Activated CD4-positive, alpha-beta T cell treated with anti-CD3 and anti-CD28 coated beads, Interleukin-2, amount 50 U/mL, for 4 hours (primary cell): Measurements from ENCODE around the gene MYO1B.

Experiments used
- DNase-seq, 2 experiments: peaks; one replicate each; pipeline ENCODE4 v3.0.0-alpha.2; 2020

The MYO1B gene

DNA sequence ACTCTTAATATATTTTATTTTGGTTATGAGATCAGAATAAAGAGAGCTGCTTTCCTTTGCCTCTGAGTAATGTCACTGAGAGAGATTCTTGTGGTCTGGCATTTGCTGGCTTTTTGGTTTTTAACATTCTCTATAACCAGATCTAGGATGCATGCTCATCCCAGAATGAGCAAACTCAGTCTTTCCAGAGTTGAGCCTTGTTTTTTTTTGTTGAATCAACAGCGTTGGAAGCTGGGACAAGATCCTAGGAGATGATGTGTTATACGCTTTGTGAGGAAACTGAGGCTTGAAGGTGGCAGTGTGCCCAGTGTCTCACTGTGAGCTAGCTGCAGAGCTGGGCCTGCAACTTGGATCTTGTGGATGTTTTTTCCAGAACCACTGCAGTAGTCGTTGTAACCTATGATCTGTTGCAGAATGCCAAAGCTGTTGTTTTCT lies 19.5 kb downstream of the MYO1B start:
- no peak for DNase-seq

DNA sequence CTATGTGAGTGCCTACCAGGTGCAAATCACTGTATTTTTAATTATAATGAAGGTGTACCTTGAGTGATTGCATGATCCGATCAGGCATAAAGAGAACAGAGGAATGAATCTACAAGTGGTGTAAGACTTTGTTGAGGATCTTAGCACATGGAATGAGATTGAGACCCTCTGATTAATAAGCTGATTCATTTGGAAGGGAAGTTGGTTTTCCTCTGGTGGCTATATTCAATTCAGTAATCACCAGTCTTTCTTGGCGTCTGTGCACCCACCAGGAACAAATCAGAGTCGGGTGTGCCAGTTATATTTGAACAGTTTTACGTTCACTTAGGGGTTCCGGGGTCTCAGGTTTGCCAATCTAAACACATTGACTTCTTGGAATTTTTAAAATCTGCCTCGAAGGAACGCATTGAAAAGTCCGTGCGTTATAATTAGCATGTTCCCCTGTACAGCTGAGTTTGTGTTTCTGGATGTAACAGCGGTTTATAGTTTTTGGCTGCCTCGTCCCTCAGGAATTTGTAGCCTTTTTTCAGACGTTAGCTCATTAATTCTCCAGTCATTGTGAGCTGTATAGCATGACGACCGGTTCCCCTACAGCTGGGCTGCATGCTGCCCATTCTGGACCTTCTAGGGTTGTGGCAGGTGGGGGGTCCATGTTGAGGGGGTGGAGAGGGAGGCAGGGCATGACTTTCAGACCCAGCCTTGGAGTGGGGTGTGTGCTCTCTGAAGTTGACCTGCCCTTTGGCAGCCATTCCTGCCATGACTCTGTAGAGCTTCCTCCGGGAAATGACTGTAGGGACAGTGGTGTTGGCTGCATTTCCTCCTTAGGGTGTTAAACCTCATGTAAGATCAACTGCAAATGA lies 20.3 kb downstream of the MYO1B start:
- DNase-seq: no peak

- no peak for DNase-seq
Measured at GRCh38 chr2:191266201-191266600, 21.0 kb downstream of the MYO1B start.

DNA sequence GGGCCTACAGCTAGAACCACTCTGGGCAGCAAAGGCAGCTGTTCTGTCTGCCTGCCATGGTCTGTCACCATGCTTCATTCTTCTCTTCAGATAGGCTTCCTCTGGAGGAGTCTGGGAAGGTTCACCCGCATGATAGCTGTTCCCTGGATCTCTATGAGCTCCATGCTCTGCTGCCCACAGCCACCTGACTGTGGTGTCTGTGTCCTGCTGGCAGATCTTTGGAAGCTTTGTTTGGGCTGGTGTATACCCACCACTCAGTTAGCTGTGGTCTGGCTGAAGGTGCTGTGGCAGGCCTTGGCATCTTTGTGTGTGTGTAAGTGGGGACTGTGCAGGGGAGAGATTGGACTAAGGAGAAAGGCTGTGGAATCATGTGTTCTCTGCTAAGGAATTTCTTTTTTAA lies 23.4 kb downstream of the MYO1B start:
- no peak for DNase-seq

DNA sequence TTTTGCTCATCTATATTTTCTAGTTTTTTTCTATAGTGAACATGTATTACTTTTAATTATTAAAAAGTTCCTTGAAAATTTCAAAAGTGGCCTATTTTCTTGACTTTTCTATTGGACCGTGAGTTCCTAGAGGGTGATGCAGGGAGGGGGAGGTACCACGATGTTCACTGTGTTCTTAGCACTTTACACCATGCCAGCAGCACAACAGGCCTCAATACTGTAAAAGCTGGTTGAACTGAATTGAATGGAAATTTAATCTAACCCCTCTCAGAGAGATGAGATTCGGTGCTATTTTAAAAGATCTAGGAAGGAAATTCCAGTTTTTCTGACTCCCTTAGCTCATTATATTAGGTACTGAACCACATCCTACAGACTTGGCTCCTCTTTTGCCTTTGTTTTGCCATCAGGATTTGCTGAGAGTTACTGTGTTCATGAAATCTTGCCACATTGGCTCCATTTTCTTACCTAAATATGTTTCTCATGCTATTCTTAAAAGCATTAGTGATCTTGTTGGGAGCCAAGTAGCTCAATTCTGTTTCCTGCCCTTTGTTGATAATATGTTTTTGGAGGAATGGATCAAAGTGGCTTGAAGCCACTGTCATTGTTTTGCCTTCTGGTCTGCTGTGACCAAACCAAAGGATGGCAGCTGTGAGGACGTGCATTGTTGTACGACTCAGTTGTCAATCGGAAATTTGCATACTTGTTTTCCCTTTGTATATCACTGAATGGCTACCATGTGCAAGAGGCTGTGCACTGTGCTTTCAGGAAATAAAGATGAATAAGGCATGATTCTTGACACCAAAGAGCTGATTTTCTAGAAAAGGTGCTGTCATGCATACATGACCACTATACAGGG lies 25.3 kb downstream of the MYO1B start:
- DNase-seq: no peak

DNA sequence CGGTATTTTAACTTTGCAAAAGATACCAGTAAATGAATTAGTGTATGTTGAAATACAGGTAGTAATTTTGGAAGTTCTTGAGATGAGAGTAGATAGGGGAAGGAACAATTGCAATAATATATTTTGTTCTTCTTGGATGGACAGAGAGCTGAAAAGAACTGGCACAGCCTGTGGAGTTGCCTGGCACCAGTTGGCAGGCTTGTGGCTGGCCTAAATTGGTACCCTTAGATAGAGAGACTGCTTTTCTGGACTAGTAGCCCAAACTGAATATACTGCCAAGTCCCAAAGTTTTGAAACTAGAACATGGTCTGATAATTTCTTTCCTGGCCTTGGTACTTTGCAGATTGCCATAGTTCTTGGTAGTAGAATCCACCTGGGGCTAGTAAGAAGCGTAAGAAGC lies 26.9 kb downstream of the MYO1B start:
- DNase-seq: no peak

DNA sequence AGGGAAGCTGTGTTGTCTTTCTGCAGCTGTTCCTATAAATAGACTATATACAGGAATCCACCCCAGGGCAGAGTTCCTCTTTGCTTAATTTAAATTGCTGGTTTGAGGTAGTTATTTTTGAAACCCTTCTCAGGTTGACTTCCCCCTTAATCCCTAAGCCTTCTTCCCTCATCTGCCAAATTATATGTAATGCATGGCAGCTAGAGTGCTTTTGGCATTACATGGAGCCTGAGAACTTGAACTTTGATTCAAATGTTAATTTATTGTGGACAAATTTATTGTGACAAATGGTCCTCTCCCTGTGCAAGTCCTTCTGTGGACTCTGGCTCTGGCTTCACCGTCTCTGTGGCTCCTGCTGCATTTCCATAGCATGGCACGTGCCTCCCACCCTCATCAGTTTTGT lies 29.2 kb downstream of the MYO1B start:
- DNase-seq: no peak

- no peak for DNase-seq
Measured at GRCh38 chr2:191276792-191277465, 31.7 kb downstream of the MYO1B start.

GRCh38 chr2:191280290-191280689 lies 35.1 kb downstream of the MYO1B start:
- no peak for DNase-seq

DNA sequence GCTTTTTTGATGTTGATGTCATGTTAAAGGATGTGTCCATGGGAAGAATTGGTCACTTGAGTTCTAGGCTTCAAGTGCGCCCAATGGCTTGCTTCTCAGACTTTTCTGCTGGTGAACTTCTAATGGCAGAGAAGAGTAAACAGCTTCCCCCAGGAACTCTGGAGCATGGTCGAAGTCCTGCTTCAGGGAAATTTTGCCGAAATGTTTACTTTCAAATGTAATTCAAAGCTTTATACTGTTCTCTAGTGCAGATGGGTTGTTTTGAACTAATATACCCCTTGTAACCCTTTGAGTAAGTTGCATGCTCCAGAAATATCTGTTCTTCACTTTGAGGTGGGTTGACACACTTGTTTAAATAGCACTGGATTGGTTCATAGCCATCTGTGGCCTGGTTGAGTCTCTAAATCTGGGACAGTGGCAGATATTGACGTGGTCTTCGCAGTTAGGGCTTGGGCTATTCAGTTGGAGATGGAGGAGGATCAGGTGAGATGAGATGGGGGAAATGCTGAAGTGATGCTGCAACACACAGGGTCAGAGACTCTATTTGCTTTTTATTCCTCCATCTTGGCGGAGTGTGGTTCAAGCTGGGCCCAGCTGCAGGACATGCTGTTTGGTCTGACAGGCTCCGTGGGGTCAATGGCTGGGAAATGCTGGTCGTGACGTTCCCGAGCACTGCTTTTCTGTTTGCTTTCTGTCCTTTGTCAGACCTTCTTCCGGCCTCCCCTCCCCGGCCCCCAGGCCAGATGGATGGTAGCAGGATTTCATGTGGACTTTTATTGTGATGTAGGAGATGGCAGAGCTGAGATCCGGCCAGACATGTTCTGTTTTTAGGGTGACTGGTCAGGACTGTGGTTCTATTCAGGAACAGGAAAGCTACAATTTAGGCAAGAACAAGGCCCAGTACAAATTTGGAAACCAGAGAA lies 35.9 kb downstream of the MYO1B start:
- no peak for DNase-seq

DNA sequence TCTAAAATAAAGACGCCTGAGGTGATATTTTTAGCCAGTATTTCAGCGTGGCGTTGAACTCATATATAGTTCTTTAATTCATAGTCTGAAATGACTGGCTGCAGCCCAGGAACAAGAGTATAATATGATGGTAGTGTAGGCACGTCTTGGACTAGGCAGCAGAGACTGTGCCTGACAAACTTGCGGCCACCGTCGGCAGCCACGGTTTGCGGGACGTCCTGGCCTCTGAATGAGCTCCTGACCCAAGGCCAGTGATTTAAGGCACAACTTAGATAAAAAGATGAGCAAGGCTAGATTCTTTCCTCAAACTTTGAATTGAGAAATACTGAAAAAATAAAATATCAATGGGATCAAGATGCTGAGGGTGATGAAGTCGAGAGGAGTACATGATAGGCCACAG lies 40.0 kb downstream of the MYO1B start:
- no peak for DNase-seq

GRCh38 chr2:191287820-191288219 lies 42.6 kb downstream of the MYO1B start:
- DNase-seq: no peak

DNA sequence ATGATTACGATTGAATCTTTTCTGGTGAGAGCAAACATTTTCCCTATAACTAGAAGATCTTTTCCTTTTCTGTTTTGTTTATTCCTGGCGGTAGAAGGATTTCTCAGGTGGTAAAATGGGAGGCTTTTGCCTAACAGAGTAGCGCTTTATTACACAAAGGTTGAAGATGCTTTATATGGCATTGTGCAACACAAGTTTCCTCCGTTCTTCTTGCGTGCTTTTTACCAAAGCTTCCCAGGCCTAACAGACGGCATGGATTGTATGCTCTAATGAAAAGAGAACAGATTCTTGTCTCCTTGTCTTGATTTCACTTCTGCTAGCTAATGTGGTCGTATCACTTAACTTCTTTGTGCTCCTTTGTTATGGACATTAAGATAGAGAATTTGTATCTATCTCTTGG lies 43.8 kb downstream of the MYO1B start:
- no peak for DNase-seq

GRCh38 chr2:191291471-191291870 lies 46.3 kb downstream of the MYO1B start:
- no peak for DNase-seq

GRCh38 chr2:191292869-191293268 lies 47.7 kb downstream of the MYO1B start:
- DNase-seq: no peak

DNA sequence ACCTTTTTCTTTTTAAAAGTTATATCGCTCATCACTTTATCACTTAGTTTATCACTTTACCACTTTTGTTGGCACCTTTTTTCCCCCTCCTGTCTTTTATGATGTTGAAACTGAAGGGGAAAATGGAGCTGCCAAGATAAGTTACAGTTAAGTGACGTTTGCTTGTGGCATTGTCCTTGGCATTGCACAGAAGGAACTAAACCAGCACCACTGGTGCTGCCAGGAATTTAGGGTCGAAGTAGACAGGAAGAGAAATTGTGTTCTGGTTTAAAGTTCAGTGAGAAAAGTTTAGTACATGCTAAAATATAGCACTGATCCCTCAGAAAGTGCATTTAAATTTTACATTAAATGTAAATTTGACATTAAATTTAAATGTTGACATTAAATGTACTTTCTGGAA lies 49.9 kb downstream of the MYO1B start:
- DNase-seq: no peak

GRCh38 chr2:191296083-191297006 lies 51.1 kb downstream of the MYO1B start:
- DNase-seq: no peak

DNA sequence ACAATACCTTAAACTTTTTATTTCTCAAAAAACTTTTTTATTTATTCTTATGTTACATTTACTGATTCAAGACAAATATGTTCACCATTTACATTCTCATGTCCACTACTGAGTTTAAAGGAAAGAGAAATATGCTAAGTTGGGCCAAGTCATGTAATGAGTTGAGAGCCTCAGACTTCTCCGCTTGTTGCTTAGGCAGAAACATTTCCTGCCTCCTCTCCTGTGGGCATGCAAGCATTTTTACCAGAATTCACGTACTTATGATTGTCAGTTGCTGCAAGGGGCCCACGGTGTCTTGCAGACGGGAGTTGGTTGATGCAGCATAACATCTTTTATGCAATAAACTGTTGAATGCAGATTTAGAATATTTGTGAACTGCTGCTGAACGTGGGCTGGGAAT lies 51.8 kb downstream of the MYO1B start:
- DNase-seq: no peak

DNA sequence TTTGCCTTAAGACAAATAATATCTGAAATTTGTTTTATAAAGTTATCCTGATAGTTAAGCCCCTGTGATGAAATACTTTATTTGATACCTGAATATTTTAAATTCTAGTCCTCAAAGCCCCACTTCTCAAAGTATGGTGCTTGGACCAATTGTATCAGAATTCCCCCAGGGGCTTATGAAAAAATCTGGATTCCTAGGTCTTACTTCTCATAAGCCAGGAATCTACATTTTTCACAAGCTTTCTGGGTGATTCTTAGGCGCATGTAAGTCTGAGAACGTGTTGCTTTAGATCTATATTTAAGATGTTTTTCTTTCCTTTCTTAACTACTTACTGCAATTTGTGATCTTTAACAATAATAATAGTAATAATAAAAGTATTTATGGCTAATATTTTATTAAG lies 53.1 kb downstream of the MYO1B start:
- DNase-seq: no peak

DNA sequence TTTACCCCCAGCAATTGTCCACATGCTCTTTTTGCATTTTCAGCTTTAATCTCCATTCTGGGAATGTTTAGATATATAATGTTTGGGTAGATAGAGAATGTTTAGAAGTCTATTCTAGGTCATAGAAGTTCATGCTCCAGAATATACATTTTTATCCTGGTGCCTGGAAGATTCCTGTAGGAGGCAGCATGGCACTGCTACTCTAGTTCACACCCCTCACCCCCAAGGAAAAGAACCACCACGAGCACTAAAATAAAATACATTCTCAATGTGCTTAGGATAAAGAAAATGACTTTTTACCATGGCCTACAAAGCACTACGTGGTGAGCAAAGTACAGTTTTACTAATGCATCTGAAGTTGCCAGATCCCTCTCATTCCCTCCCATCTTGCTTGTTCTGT lies 53.8 kb downstream of the MYO1B start:
- no peak for DNase-seq

DNA sequence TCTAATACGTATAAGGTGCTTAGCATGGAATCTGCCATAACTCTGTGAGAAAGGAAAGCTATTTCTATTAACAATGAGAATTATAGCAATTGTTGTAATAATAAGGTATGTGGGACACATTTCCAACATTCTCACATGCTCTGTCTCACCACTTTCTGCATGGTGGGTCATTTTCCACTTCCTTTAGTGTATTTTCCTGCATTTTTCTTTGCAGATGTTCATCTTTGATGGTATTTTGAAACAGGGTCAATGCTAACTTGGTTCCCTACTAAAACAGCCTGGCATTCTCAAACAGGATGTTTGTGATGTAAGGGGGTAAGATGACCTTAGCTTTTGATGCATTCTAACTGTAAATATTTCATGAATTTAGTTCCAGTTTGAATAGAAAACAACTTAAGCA lies 54.7 kb downstream of the MYO1B start:
- no peak for DNase-seq
